Activated T-helper 1 cell treated with Interleukin-2 at 50 U/mL for 16 hours (primary cell): Measurements from ENCODE around the gene ULK2.

Experiments used
- DNase-seq: peaks from one replicate; pipeline ENCODE4 v3.0.0-alpha.2; 2020; ENCODE audit warnings: low read depth

Gene ULK2

DNA sequence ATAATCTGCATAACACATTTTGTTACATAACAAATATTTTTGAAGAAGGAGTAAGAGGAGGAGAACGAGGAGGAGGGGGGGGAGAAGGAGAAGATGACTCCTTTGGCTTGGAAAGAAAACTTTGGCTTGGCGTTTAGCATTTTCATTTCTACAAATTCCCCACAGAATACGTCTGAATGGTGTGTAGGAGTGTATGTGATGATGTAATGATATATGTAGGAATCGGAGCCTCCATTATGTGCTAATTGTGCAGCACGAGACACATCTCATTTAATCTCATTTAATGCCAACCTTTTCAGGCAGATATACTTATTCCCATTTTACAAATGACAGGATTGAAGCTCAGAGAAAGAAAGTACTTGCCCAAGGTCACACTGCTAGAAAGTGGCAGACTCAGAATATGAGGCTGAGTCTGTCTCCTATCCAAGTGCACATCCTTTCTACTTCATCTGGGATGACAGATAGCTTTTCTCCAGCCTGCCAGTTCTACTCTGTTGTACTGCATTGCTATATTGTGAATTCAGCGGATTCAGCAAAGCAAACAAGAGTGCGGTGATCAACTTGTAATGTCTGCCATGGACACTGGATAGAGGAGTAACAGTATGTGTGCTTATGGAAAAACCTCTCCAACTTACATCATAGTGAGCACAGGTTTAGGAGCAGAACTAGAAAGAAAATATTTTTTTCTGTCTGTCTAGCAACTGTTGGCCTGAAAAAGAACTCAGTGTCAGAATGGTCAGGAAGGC is 140.9 kb downstream of the ULK2 start:
- no peak for DNase-seq

DNA sequence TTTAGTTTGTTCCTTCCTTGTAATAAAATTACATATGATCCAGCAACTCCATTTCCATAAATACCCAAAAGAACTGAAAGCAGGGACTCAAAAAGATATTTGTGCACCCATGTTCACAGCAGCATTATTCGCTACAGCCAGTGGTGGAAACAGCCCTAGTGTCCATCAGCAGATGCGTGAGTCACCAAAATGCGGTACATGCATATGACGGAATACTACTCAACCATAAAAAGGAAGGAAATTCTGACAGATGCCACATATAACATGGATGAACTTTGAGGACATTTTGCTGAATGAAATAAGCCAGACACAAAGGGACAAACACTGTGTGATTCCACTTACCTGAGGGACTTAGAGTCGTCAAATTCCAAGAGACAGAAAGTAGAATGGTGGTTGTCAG is 142.2 kb downstream of the ULK2 start:
- DNase-seq = no peak

DNA sequence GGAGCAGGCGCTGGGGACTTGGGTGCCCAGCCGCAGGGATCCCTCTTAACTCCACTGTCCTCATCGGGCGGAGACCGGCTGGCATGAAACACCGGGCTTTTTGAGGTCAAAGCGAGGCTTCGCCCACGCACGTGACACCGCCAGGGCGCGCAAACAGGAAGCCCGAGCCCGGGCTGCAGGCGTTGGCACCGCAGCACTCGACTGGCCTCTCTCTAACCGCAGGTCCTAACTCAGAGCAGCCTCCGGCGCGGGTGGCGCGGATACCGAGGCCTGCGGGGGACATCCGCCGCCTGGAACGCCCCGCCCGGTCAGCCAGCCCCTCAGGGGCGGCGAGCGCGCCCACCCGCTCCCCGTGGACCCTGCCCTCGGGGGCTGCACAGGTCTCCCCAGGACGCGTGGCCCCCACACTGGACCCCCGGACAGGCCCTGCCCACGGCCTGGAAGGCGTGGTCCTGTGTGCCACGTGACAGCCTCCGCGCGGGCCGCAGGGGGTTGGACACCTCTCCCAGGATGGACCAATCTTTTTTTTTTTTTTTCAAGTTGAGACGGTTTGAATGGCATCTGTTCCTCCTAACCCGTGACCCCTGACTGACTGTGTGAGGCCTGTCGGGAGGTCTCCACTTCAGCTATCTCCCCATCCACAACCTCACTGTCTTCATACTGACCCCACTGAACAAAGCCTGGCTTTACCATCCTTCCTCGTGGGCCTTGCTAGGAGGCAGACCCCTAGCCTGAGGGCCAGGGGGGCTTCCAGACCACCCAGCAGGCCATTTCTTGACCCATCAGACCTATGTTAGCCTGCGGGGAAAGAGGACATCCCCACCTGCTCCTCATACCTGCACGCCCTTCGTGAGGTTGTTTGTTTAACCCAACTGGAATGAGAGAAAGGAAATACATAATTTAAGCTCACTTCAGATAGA is 143.0 kb downstream of the ULK2 start:
- peak; percentile 19 for DNase-seq

DNA sequence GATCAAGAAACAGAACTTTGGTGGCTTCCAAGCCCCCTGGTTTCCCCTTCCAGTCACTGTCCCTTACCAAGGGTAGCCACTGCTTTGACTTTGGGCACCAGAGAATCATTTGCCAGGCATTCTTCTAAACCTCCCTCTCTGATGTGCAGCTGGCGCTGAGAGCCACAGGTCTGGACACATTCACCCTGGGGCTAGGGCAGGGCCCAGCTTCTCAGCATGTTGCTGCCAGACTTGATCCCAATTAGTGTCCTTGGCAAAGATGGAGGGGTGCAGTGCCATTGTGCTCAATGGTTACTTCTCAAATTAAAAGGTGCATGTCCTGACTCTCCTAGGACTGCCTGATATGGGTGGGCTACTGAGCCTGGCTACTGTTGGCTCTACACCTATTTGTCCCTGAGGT is 143.8 kb downstream of the ULK2 start:
- no peak for DNase-seq
